ENCODE results near the gene SARDH.

SARDH gene

GRCh38 chr9:133768859-133769510 lies 30.8 kb upstream of the SARDH start:
- no peak overlapping the region for H2AFZ ChIP-seq (ENCODE audit: low read length)
- no peak overlapping the region for H3K27ac ChIP-seq (ENCODE audit: low read depth, low read length, poor library complexity, severe bottlenecking)
- no peaks in the 10 kb centered on the region for H3K79me2 ChIP-seq (ENCODE audit: insufficient read depth, low read length)
- H4K20me1 ChIP-seq (ENCODE audit: insufficient read depth, low read length) = no peaks in the 10 kb centered on the region
- H3K4me3 ChIP-seq (ENCODE audit: low read depth, low read length, poor library complexity, severe bottlenecking) = no peak overlapping the region
- no peaks in the 10 kb centered on the region for H3F3A ChIP-seq (ENCODE audit: insufficient read depth, low read length)
- H3K9me3 ChIP-seq (ENCODE audit: low read length) = 0 out of 2 replicates have a peak, but pooled peaks cover 2% of the 10 kb centered on the region
- H3K9ac ChIP-seq (ENCODE audit: low read length) = no peak overlapping the region
- no peaks in the 10 kb centered on the region for H3K27me3 ChIP-seq (ENCODE audit: insufficient read depth, low read length)
- no peaks in the 10 kb centered on the region for H3K36me3 ChIP-seq (ENCODE audit: insufficient read depth, low read length)
- TF ChIP-seq CTCF (IDR thresholded peaks at IDR 0.05; ENCODE audit: low read length) (peak; percentile 35; the same call in 1 of the 2 replicates), EZH2 (IDR thresholded peaks at IDR 0.05; ENCODE audit: borderline replicate concordance, low read length) (no peak)
- no peak overlapping the region for H3K4me2 ChIP-seq (ENCODE audit: low read length)
- no peaks in the 10 kb centered on the region for H3K9me2 ChIP-seq (ENCODE audit: low read depth, low read length)
- no peaks in the 10 kb centered on the region for H3K4me1 ChIP-seq (ENCODE audit: insufficient read depth, low read length, severe bottlenecking)

GRCh38 chr9:133768371-133768858 lies 30.3 kb upstream of the SARDH start:
- H3K4me2 ChIP-seq (ENCODE audit: low read length) = no peak overlapping the region
- H3K4me3 ChIP-seq (ENCODE audit: low read depth, low read length, poor library complexity, severe bottlenecking) = no peak overlapping the region
- no peaks in the 10 kb centered on the region for H3K9me2 ChIP-seq (ENCODE audit: low read depth, low read length)
- H3K79me2 ChIP-seq (ENCODE audit: insufficient read depth, low read length) = no peaks in the 10 kb centered on the region
- H3K27ac ChIP-seq (ENCODE audit: low read depth, low read length, poor library complexity, severe bottlenecking) = no peak overlapping the region
- H4K20me1 ChIP-seq (ENCODE audit: insufficient read depth, low read length) = no peaks in the 10 kb centered on the region
- no peak for TF ChIP-seq EZH2 (IDR thresholded peaks at IDR 0.05; ENCODE audit: borderline replicate concordance, low read length)
- no peak for TF ChIP-seq CTCF (IDR thresholded peaks at IDR 0.05; ENCODE audit: low read length)
- H3K4me1 ChIP-seq (ENCODE audit: insufficient read depth, low read length, severe bottlenecking) = no peaks in the 10 kb centered on the region
- 0 out of 2 replicates have a peak, but pooled peaks cover 2% of the 10 kb centered on the region for H3K9me3 ChIP-seq (ENCODE audit: low read length)
- H3K27me3 ChIP-seq (ENCODE audit: insufficient read depth, low read length) = no peaks in the 10 kb centered on the region
- no peaks in the 10 kb centered on the region for H3K36me3 ChIP-seq (ENCODE audit: insufficient read depth, low read length)
- H2AFZ ChIP-seq (ENCODE audit: low read length) = no peak overlapping the region
- H3K9ac ChIP-seq (ENCODE audit: low read length) = no peak overlapping the region
- no peaks in the 10 kb centered on the region for H3F3A ChIP-seq (ENCODE audit: insufficient read depth, low read length)

DNA sequence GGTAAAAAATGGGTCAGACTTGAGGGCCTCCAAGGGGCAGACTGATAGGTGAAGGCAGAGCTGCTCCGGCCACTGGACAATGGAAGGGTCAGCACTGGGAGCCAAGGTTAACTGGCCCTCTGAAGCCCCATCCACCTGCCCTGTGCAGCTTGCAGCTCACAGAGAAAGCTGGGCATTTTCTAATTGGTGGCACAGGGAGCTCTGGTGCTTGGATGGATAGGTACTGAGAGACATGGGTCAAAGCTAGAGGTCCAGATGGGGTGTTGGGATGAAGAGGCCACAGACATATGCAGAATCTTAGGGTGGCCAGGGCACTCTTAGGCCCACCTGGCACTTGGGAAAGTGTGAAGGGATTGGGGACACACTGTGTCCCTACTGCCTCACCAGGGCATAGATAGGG lies 29.5 kb upstream of the SARDH start:
- H3K27ac ChIP-seq (ENCODE audit: low read depth, low read length, poor library complexity, severe bottlenecking) = no peak overlapping the region
- H2AFZ ChIP-seq (ENCODE audit: low read length) = no peak overlapping the region
- no peak overlapping the region for H3K4me2 ChIP-seq (ENCODE audit: low read length)
- H3K9ac ChIP-seq (ENCODE audit: low read length) = no peak overlapping the region
- no peaks in the 10 kb centered on the region for H3K4me1 ChIP-seq (ENCODE audit: insufficient read depth, low read length, severe bottlenecking)
- TF ChIP-seq CTCF (IDR thresholded peaks at IDR 0.05; ENCODE audit: low read length) (no peak), EZH2 (IDR thresholded peaks at IDR 0.05; ENCODE audit: borderline replicate concordance, low read length) (no peak)
- no peaks in the 10 kb centered on the region for H3K9me2 ChIP-seq (ENCODE audit: low read depth, low read length)
- no peaks in the 10 kb centered on the region for H3F3A ChIP-seq (ENCODE audit: insufficient read depth, low read length)
- no peaks in the 10 kb centered on the region for H3K79me2 ChIP-seq (ENCODE audit: insufficient read depth, low read length)
- H4K20me1 ChIP-seq (ENCODE audit: insufficient read depth, low read length) = no peaks in the 10 kb centered on the region
- no peak overlapping the region for H3K4me3 ChIP-seq (ENCODE audit: low read depth, low read length, poor library complexity, severe bottlenecking)
- H3K36me3 ChIP-seq (ENCODE audit: insufficient read depth, low read length) = no peaks in the 10 kb centered on the region
- 0 out of 2 replicates have a peak, but pooled peaks cover 2% of the 10 kb centered on the region for H3K9me3 ChIP-seq (ENCODE audit: low read length)
- H3K27me3 ChIP-seq (ENCODE audit: insufficient read depth, low read length) = no peaks in the 10 kb centered on the region
